ENCODE measurements around the gene CCT6B. TPM values are rescaled to one million over a fixed set of nuclear protein-coding genes. Genes with fewer than 3 reads are reported as not detected.

The CCT6B gene
- total and polyA plus RNA-seq, 2 of the 13 experiments (the other 11 are each of a cell fraction or from before 2014, with no cell fraction given), result 0.41 to 1.4 TPM

DNA sequence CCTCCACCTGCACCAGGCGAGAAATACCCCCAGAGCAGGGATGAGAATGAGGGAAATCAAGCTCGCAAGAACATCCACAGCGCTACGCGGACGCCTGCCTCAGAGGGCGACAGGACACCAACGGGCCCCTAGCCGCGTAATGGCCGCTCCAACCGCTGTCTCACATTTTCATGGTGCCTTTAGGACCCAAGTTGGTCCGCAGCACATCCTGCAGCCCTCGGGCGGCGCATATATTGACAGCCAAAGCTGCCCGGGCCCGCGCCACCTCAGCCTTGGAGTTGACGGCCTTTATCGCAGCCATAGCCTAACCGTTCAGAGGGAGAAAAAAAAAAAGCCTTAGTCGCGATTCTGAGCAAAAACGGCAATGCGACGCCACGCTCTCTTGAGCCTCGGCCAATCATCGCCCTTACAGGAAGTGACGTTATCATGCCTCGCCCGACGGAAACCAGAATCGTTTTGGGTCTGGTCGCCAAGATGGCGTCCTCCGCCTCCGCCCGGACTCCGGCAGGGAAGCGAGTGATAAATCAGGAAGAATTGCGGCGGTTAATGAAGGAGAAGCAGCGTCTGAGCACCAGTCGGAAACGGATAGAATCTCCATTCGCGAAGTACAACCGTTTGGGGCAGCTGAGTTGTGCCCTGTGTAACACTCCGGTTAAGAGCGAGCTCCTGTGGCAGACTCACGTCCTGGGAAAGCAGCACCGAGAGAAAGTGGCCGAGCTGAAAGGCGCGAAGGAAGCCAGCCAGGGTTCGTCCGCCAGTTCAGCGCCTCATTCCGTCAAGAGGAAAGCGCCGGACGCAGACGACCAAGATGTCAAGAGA is at the start of gene CCT6B, which contains the start of gene ZNF830 (continued):
- TF ChIP-seq HNF1A (IDR thresholded peaks at IDR 0.05; ENCODE audit: low read depth) (no peak), HNF1A (CRISPR knock-in tag; IDR thresholded peaks at IDR 0.05; ENCODE audit: borderline replicate concordance) (peak; percentile 65; the same call in 1 of the 2 replicates), FOXM1 (CRISPR knock-in tag; IDR thresholded peaks at IDR 0.05) (no peak), ZSCAN31 (CRISPR knock-in tag; IDR thresholded peaks at IDR 0.05; ENCODE audit: low read depth) (no peak), TAF15 (IDR thresholded peaks at IDR 0.05; ENCODE audit: low read depth, low read length, poor library complexity, severe bottlenecking) (no peak), KAT2B (IDR thresholded peaks at IDR 0.05; ENCODE audit: borderline replicate concordance, low read depth, low read length) (no peak), ZFP1 (CRISPR knock-in tag; IDR thresholded peaks at IDR 0.05) (peak; percentile 64; the same call in 1 of the 2 replicates), ZNF7 (CRISPR knock-in tag; IDR thresholded peaks at IDR 0.05) (no peak), SRSF1 (optimal IDR thresholded peaks at IDR 0.05; ENCODE audit: low read depth, low read length) (no peak), ATF7 (IDR thresholded peaks at IDR 0.05) (no peak), ATF7 (CRISPR knock-in tag; IDR thresholded peaks at IDR 0.05) (no peak), RFX5 (IDR thresholded peaks at IDR 0.05; ENCODE audit: low read depth, low read length) (no peak; the same call in 1 of the 2 replicates), HINFP (CRISPR knock-in tag; IDR thresholded peaks at IDR 0.05; ENCODE audit: low read depth) (no peak), PRMT3 (CRISPR knock-in tag; IDR thresholded peaks at IDR 0.05; ENCODE audit: borderline replicate concordance, low read depth) (no peak), FOXP1 (IDR thresholded peaks at IDR 0.05) (no peak), FOXP1 (CRISPR knock-in tag; IDR thresholded peaks at IDR 0.05) (no peak), NFYB (CRISPR knock-in tag; IDR thresholded peaks at IDR 0.05) (peak; percentile 82), ZNF205 (CRISPR knock-in tag; IDR thresholded peaks at IDR 0.05) (no peak), ZFP90 (CRISPR knock-in tag; IDR thresholded peaks at IDR 0.05; ENCODE audit: borderline replicate concordance) (peak; percentile 91; the same call in 1 of the 2 replicates), ZNF451 (CRISPR knock-in tag; IDR thresholded peaks at IDR 0.05) (no peak; the same call in 1 of the 2 replicates)
- TF ChIP-seq, protein P1, sequence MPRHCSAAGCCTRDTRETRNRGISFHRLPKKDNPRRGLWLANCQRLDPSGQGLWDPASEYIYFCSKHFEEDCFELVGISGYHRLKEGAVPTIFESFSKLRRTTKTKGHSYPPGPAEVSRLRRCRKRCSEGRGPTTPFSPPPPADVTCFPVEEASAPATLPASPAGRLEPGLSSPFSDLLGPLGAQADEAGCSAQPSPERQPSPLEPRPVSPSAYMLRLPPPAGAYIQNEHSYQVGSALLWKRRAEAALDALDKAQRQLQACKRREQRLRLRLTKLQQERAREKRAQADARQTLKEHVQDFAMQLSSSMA (CRISPR knock-in tag; IDR thresholded peaks at IDR 0.05), result no peak
